DND-41 (cell line): ENCODE measurements around the gene B4GALT4.

Experiments used
- EZH2 ChIP-seq: IDR thresholded peaks from 3 replicates; pipeline ENCODE4 v1.6.1; 2012; ENCODE audit warnings: borderline replicate concordance, low read depth, mild to moderate bottlenecking, moderate library complexity, low read length, inconsistent platforms; ENCODE audit not compliant: severe bottlenecking
- TF ChIP-seq, protein P1 (sequence below): IDR thresholded peaks from 2 replicates; pipeline ENCODE4 v1.5.1; 2012; ENCODE audit warnings: borderline replicate concordance, low read length, moderate library complexity, mild to moderate bottlenecking; ENCODE audit not compliant: poor library complexity, severe bottlenecking; ENCODE audit errors: extremely low read depth

- TF ChIP-seq EZH2, result no peak
- TF ChIP-seq, protein P1, sequence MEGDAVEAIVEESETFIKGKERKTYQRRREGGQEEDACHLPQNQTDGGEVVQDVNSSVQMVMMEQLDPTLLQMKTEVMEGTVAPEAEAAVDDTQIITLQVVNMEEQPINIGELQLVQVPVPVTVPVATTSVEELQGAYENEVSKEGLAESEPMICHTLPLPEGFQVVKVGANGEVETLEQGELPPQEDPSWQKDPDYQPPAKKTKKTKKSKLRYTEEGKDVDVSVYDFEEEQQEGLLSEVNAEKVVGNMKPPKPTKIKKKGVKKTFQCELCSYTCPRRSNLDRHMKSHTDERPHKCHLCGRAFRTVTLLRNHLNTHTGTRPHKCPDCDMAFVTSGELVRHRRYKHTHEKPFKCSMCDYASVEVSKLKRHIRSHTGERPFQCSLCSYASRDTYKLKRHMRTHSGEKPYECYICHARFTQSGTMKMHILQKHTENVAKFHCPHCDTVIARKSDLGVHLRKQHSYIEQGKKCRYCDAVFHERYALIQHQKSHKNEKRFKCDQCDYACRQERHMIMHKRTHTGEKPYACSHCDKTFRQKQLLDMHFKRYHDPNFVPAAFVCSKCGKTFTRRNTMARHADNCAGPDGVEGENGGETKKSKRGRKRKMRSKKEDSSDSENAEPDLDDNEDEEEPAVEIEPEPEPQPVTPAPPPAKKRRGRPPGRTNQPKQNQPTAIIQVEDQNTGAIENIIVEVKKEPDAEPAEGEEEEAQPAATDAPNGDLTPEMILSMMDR, result no peak
Observed at GRCh38 chr3:119230745-119231144, 9.9 kb downstream of the B4GALT4 start.
